Measurements from ENCODE around the gene BTN3A1.
"Not testable (repeated sequence)": the region's sequence is repeated elsewhere in the genome, so short reads cannot be mapped to it uniquely, and the experiment has no call there.

Gene BTN3A1

DNA sequence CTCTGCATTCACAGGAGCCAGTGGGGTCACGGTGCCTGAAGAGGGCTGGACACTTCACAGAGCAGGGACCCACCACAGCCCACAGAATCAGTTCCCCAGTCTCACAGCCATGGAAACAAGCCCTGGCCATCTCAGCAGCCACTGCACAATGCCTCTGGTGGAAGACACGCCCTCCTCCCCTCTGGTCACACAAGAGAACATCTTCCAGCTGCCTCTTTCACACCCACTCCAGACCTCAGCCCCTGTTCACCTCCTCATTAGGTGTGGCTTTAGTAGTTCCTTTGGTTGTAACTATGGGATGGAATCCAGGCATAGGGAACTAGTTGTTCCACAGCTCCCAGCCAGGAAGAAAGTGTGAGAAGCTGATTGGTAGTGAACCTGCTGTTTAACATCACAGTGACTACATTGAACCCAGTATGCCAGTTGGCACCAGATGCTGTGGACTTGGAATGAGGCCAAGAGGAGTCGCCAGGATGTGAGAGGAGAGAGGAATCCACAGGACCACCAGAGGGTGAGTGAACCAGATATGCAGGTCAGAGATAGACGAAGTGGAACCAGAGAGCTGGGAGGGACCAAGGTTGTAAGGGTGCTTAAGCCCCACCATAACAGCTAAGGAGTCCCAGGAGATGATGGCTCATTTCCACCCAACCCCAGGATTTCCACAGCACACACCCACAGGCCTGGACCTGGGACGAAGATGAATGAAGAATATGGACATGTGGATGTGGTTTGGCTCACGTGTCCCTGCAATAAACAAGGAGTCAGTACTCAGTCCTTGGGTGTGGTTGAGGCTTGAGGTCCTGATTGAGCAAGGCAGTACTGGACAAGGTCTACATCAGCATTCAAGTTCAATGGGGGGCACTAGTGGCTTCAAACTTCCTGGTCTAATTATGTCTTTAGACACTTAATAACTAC is 29.4 kb downstream of the BTN3A1 start:
- TF ChIP-seq, protein P1, sequence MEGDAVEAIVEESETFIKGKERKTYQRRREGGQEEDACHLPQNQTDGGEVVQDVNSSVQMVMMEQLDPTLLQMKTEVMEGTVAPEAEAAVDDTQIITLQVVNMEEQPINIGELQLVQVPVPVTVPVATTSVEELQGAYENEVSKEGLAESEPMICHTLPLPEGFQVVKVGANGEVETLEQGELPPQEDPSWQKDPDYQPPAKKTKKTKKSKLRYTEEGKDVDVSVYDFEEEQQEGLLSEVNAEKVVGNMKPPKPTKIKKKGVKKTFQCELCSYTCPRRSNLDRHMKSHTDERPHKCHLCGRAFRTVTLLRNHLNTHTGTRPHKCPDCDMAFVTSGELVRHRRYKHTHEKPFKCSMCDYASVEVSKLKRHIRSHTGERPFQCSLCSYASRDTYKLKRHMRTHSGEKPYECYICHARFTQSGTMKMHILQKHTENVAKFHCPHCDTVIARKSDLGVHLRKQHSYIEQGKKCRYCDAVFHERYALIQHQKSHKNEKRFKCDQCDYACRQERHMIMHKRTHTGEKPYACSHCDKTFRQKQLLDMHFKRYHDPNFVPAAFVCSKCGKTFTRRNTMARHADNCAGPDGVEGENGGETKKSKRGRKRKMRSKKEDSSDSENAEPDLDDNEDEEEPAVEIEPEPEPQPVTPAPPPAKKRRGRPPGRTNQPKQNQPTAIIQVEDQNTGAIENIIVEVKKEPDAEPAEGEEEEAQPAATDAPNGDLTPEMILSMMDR (IDR thresholded peaks at IDR 0.05), result no peak
- DNase-seq (ENCODE audit: low spot score), result no peak
- Histone ChIP-seq H3K4me3 (no peak overlapping the region), H3K27ac (peak overlapping the region; percentile 63 to 69)

DNA sequence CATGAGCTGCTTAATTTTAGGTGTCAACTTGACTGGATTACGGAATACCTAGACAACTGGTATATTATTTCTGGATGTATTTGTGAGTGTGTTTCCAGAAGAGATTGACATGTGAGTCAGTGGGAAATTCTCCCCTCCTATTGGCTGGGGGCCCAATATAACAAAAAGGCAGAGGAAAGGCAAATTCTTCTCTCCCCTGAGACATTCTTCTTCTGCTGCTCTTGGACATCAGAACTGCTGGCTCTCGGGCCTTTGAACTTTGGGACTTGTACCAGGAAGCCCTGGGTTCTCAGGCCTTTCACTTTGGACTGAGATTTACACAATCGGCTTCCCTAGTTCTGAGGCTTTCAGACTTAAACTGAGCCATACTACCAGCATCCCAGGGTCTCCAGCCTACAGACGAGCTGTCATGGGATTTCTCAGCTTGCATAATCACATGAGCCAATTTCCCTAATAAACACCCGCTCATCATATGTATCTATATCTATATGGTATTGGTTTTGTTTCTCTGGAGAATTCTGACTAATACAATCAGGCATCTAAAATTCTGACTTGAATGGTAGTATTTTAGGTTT is 30.6 kb downstream of the BTN3A1 start:
- TF ChIP-seq, protein P1 (IDR thresholded peaks at IDR 0.05), result no peak
- no peak for DNase-seq (ENCODE audit: low spot score)

DNA sequence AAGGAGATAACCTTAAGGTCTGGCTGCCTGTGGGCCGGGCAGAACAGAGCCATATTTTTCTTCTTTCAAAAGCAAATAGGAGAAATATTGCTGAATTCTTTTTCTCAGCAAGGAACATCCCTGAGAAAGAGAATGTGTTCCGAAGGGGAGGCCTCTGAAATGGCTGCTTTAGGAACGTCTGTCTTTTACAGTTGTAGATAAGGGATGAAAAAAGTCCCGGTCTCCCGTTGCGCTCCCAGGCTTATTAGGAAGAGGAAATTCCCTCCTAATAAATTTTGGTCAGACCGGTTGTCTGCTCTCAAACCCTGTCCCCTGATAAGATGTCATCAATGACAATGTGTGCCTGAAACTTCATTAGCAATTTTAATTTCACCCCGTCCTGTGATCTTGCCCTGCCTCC is 31.6 kb downstream of the BTN3A1 start:
- DNase-seq (ENCODE audit: low spot score); H3K27ac ChIP-seq; H3K4me3 ChIP-seq: not testable (repeated sequence)

More for the DNA sequence above, 30.6 kb downstream of the BTN3A1 start:
- Histone ChIP-seq H3K27ac (peak overlapping the region; percentile 63 to 65), H3K4me3 (peak overlapping the region; percentile 8)

DNA sequence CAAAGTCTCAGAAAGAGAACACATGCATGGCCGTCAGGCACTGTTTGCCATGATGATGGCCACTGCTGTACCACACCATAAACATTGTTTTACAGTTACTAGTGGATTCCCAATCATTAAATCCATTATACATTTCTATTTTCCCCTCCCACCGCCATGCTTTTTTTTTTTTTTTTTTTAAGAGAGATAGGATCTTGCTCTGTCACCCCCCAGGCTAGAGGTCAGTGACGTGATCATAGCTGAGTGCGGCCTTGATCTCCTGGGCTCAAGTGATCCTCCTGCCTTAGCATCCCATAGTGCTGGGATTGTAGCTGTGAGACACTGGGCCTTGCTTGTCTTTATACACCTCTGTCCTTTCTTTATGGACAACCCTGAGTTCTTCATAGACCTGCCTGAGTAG is 33.9 kb downstream of the BTN3A1 start:
- Histone ChIP-seq H3K4me3 (no peak overlapping the region), H3K27ac (no peak overlapping the region)
- DNase-seq (ENCODE audit: low spot score), result no peak
- TF ChIP-seq, protein P1 (IDR thresholded peaks at IDR 0.05), result no peak

DNA sequence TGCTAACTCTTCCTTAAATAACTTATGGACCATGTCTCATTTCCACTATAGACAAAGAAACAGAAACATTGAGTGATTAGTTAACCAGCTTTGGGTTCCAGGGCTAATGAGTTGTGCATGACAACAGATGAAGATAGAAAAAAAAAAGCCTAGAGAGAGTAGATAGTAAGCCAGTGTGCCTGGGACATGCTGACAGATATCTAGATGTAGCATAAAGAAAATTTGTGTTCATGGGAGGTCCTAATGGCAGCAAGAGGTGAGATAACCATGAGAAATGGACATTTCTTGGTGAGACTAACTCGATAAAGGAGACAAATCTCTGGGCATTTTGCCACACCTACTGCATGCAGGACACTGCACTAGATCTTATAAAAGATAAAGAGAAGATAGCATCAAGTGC is 35.5 kb downstream of the BTN3A1 start:
- no peak overlapping the region for H3K4me3 ChIP-seq
- H3K27ac ChIP-seq, result no peak overlapping the region
- TF ChIP-seq, protein P1 (IDR thresholded peaks at IDR 0.05), result no peak

DNA sequence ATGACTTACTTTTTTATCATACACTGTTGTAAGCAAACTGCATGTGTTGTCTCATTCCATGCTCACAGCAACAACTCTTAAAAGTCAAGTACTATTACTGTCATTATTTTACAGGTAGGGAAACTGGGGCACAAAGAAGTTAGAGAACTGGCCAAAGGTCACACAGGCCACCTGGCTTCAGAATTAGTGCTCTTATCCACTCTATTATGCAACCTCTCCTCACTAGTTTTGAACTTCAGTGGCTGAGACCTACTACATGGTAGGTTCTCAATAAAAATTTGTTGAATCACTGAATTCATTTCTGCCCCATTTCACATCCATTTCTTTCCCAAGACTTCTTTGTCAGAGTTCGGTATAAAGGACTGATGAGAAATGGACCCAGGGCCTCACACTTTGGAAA is 35.9 kb downstream of the BTN3A1 start:
- H3K27ac ChIP-seq, result no peak overlapping the region
- no peak for DNase-seq (ENCODE audit: low spot score)

More for the DNA sequence above, 35.5 kb downstream of the BTN3A1 start:
- no peak for DNase-seq (ENCODE audit: low spot score)

More for the DNA sequence above, 35.9 kb downstream of the BTN3A1 start:
- no peak overlapping the region for H3K4me3 ChIP-seq
- TF ChIP-seq, protein P1 (IDR thresholded peaks at IDR 0.05), result no peak

All from coronary artery (tissue), 2 donors.